GM12864 (cell line): Measurements from ENCODE around the gene FAM25G.
"Not testable (repeated sequence)": the region's sequence is repeated elsewhere in the genome, so short reads cannot be mapped to it uniquely, and the experiment has no call there.

ENCODE experiments used
- DNase-seq: peaks from one replicate; pipeline ENCODE4 v3.0.0-alpha.2; 2011; ENCODE audit warnings: low read depth
- H3K4me3 ChIP-seq: 2 replicates; pipeline ENCODE4 v1.5.1; 2011; ENCODE audit warnings: mild to moderate bottlenecking, low read depth, low read length, control low read depth
- TF ChIP-seq, protein P1 (sequence below): IDR thresholded peaks from 2 replicates; pipeline ENCODE4 v1.5.1; 2011; ENCODE audit warnings: low read depth, mild to moderate bottlenecking, moderate library complexity, low read length, control low read depth, inconsistent platforms; ENCODE audit errors: missing control alignments

FAM25G gene

DNA sequence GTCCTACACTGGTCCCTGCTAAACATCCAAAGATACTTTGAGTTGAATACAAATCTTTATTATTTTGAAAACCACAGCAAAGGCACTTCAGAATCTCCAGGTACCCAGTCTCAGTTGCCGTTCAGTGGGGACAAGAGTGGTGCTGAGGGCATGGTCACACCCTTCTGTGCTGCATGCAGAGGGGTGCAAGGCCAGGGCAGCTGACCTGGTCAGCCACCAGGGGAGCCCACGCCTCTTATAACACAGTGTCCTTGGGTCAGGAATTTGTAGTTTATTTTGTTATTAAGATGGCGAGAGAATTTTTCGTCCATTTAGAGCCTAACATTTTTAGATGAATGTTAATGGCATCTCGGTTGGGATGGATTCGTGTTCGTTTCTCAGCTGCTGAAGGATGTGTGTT, 23.5 kb downstream of the FAM25G start:
- not testable (repeated sequence) for DNase-seq, H3K4me3 ChIP-seq

DNA sequence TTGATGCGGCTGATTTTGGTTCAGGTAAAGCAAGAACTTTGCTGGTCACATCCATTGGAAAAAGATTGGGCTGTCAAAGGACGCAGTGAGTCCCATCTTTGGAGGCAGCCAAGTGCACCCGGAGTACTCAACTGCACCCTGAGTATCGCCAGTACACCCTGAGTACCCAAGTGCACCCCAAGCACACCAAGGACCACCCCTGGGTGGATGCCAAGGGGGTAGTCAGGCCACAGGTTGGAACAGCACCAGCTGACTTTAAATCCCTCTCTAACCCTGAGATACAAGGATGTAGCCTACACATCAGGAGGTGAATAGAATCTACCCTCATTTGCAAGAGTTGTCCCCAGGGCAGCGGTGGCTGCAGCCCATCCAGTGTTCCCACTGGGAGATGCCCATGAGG, 24.0 kb downstream of the FAM25G start:
- not testable (repeated sequence) for H3K4me3 ChIP-seq, DNase-seq

DNA sequence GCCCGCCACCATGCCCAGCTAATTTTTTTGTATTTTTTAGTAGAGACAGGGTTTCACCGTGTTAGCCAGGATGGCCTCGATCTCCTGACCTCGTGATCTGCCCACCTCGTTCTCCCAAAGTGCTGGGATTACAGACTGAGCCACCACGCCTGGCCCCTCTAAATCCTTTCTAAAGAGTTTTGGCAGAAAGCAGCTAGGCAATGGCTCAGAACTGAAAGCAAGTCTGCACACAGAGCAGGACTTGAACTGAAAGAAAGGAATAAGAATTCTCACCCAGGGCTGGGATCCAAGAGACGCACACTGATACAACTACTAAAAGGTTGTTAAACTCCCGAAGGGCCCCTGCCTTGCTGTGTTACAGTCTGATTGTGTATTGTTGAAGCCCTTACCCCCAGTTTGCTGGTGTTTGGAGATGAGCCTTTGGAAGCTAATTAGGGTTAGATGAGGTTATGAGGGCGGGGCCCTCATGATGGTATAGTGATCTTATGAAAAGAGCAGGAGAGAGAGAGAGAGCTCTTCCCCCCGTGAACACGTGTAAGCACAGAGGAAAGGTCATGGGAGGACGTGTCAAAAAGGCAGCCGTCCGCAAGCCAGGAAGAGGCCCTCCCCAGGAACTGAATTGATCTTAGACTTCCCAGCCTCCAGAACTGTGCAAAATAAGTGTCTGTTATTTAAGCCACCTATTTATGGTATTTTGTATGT, 26.1 kb downstream of the FAM25G start:
- DNase-seq, H3K4me3 ChIP-seq: not testable (repeated sequence)

DNA sequence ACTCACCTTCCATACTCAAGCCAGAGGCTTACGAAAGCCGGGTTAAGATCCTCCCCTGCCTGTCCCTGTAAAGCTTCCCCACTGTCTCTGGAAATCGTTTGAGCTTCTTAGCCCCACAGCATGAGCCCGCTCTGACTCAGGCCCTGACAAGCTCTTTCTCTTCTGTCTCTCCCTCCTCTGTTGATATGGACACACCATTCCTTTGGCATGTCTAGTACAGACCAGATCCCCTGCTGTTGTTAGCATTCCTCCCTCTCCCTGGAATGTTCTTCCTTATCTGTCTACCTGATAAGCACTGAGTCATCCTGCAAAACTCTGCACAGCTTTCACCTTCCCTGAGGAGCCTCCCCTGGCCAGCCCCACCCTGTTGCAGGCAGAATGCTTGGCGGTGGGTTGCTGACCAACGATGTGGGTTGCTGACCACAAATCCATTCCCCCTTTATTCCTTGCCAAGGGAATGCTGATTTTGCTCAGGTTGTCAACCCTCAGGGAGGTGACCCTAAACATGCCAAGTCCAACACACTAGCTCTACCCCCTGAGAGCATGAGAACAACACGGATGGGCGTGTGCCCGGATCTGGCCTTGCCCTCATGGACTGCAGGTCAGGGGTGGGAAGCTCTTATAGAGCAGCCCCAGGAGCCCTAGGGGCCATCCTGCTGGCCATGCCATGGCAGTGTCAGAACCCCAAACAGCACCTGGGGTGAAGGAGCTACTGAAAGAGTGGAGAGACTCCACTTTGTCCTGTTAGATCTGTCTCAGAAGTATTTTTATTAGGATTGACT, 28.7 kb downstream of the FAM25G start:
- not testable (repeated sequence) for H3K4me3 ChIP-seq, DNase-seq

DNA sequence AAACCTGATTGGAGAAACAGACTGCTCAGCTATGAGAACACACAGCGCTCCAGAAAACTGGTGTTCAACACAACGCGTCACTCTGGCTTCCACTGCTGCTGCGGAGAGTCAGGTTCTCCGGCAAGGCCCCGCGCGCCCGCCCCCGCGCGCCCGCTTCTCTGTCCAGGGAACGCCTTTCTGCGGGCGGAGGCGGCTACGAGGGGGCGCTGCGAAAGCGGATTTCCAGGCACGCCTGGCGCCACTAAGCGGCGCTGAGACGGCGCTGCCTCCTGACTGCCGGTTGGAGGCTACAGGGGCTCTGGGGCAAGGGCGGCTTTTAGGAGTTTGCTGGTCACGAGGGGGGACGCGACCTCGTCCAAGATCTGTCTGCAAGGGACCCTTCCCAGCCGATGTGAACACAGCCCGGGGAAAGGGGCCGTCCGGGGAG, 30.2 kb downstream of the FAM25G start:
- H3K4me3 ChIP-seq, DNase-seq: not testable (repeated sequence)

DNA sequence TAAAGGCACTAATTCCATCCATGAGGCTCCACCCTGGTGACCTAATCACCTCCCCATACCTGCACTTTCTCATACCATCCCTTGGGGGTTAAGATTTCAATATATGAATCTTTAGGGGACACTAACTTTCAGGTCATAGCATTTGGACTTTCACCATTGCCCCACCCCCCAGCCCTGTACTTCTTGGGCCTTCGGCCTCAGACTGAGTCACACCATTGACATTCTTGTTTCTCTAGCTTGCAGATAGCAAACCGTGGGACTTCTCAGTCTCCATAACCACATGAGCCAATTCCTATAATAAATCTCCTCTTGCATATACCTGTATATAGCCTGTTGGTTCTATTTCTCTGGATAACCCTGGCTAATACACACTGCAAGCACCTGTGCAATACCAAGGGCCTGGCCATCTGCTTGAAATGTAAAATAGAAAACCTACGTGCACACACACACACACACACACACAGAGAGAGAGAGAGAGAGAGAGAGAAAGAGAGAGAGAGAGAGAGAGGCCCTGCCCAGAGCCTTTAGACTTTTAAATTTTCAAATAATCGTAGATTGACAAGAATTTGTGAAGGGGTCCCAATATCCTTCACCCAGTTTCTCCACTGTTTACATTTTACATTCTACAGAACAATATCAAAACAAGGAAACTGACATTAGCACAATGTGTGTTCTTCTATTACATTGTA, 32.9 kb downstream of the FAM25G start:
- TF ChIP-seq, protein P1, sequence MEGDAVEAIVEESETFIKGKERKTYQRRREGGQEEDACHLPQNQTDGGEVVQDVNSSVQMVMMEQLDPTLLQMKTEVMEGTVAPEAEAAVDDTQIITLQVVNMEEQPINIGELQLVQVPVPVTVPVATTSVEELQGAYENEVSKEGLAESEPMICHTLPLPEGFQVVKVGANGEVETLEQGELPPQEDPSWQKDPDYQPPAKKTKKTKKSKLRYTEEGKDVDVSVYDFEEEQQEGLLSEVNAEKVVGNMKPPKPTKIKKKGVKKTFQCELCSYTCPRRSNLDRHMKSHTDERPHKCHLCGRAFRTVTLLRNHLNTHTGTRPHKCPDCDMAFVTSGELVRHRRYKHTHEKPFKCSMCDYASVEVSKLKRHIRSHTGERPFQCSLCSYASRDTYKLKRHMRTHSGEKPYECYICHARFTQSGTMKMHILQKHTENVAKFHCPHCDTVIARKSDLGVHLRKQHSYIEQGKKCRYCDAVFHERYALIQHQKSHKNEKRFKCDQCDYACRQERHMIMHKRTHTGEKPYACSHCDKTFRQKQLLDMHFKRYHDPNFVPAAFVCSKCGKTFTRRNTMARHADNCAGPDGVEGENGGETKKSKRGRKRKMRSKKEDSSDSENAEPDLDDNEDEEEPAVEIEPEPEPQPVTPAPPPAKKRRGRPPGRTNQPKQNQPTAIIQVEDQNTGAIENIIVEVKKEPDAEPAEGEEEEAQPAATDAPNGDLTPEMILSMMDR: no peak
- no peak overlapping the region for H3K4me3 ChIP-seq
- DNase-seq: no peak

DNA sequence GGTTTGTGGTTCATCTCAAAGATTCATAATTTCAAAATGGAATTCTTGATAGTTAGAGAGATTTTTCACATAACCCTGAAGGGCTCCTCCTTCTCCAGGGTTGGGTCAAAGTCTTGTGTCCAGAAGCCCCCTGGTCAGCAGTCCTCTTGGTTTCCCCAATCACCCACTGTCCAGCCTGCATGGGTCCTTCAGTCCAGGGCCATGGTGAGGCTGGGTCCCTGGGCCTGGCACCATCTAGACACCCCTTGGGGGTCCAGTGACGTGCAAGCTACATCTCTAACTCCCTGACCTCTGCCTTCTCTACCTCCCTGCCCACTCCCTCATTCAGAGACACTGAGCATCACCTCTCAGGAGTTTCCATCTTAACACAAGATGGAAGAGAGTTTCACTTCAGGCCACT, 33.7 kb downstream of the FAM25G start:
- DNase-seq: no peak
- TF ChIP-seq, protein P1: no peak
- no peak overlapping the region for H3K4me3 ChIP-seq

DNA sequence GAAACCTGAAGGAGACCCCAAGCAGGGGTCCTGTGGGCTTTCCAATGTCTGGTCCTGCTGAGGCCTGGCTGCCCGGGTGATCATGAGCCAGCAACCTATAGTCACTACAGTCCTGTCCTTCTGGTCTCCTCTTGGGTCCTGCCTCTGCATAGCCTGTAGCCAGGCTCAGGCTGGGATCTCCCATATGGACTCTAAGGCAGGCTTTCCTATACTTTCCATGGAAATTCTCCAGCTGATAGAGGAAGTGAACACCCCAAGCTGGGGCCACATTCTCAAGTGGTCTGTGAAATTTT, 34.0 kb downstream of the FAM25G start:
- TF ChIP-seq, protein P1: no peak
- H3K4me3 ChIP-seq: no peak overlapping the region

DNA sequence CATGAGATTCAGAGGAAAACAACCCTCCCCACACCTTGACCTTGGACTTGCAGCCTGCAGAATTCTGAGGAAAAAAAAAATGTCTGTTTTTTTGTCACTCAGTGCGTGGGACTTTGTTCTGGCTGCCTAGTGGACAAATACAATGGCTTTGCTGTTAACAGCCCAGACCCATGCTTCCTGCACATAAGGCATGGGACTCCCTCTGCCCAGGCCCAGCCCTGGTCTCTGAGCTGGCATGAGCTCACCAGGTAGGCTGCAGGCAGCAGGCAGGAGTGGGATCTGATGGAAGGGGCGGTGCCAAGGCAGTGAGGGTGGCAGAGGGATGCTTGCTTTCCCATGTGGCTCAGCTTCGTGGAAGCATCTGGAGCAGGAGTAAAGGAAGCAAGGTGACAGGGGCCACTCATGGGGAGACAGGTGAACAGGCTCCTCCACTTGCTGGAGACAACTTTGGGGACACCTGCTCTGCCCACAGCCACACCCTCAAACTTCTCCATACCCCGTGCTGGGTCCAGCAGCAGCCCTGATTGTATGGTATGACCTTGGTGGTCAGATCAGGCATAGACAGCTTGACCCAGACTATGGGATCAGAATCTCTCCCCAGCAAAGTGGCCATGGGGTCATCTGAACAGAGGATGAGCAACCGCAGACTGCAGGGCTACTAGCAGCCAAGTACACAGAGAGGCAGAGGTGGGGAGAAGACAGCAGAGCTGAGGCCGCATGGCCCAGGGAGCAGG, 34.5 kb downstream of the FAM25G start:
- TF ChIP-seq, protein P1: no peak
- DNase-seq: no peak
- H3K4me3 ChIP-seq: no peak overlapping the region

More for the DNA sequence above, 34.0 kb downstream of the FAM25G start:
- DNase-seq: no peak
